GM12864 (cell line): ENCODE data around the gene EDN1.

Experiments
- DNase-seq: peaks from one replicate; pipeline ENCODE4 v3.0.0-alpha.2; 2011; ENCODE audit warnings: low read depth
- H3K4me3 ChIP-seq: 2 replicates; pipeline ENCODE4 v1.5.1; 2011; ENCODE audit warnings: mild to moderate bottlenecking, low read depth, low read length, control low read depth
- CTCF ChIP-seq: IDR thresholded peaks from 2 replicates; pipeline ENCODE4 v1.5.1; 2011; ENCODE audit warnings: low read depth, mild to moderate bottlenecking, moderate library complexity, low read length, control low read depth, inconsistent platforms; ENCODE audit errors: missing control alignments

The EDN1 gene

GRCh38 chr6:12261502-12261901, 28.7 kb upstream of the EDN1 start:
- TF ChIP-seq CTCF: no peak
- no peak overlapping the region for H3K4me3 ChIP-seq
- no peak for DNase-seq

- no peak for DNase-seq
- no peak for TF ChIP-seq CTCF
- no peak overlapping the region for H3K4me3 ChIP-seq
These were observed 27.7 kb upstream of the EDN1 start for GRCh38 chr6:12262236-12263061.

GRCh38 chr6:12263403-12263802, 26.8 kb upstream of the EDN1 start:
- no peak for TF ChIP-seq CTCF
- no peak for DNase-seq

GRCh38 chr6:12264671-12265070, 25.5 kb upstream of the EDN1 start:
- no peak for TF ChIP-seq CTCF
- H3K4me3 ChIP-seq: no peak overlapping the region
- no peak for DNase-seq

More at GRCh38 chr6:12263403-12263802, 26.8 kb upstream of the EDN1 start:
- no peak overlapping the region for H3K4me3 ChIP-seq

- DNase-seq: no peak
- no peak overlapping the region for H3K4me3 ChIP-seq
- no peak for TF ChIP-seq CTCF
These were observed 24.9 kb upstream of the EDN1 start for GRCh38 chr6:12265296-12265695.

- no peak overlapping the region for H3K4me3 ChIP-seq
- no peak for DNase-seq
- TF ChIP-seq CTCF: no peak
These were observed 24.4 kb upstream of the EDN1 start for GRCh38 chr6:12265791-12266190.

GRCh38 chr6:12266571-12266970, 23.6 kb upstream of the EDN1 start:
- no peak for DNase-seq
- no peak overlapping the region for H3K4me3 ChIP-seq

More at GRCh38 chr6:12266571-12266970, 23.6 kb upstream of the EDN1 start:
- TF ChIP-seq CTCF: no peak
